Keratinocyte (primary cell): ENCODE measurements around the gene ZNF440. TPM values are rescaled to one million over a fixed set of nuclear protein-coding genes. Genes with fewer than 3 reads are reported as not detected.

Source experiments
- DNase-seq: peaks from one replicate; pipeline ENCODE4 v3.0.0-alpha.2; 2011; ENCODE audit warnings: low read depth, missing footprints, low spot score
- FAIRE-seq: peaks from 2 replicates; lab custom pipeline; 2011; peaks lifted over from hg19 to GRCh38; lab: Jason Lieb, UNC
- H2AFZ ChIP-seq: 2 replicates; pipeline ENCODE4 v1.6.0; 2012; ENCODE audit warnings: low read length, control low read depth, inconsistent platforms; ENCODE audit not compliant: control insufficient read depth
- H3K27ac ChIP-seq: 2 replicates; pipeline ENCODE4 v1.5.1; 2011; ENCODE audit warnings: low read length; ENCODE audit not compliant: control insufficient read depth, insufficient read depth
- H3K27me3 ChIP-seq: 3 replicates; pipeline ENCODE4 v1.6.0; 2011; ENCODE audit warnings: low read length; ENCODE audit not compliant: control insufficient read depth, insufficient read depth; ENCODE audit errors: extremely low read depth
- H3K36me3 ChIP-seq, 2 experiments: 2 replicates in 1 of 2; 3 replicates in 1 of 2; pipeline ENCODE4 v1.5.1; 2011; ENCODE audit warnings: low read length in 2 of 2, mild to moderate bottlenecking in 1 of 2; ENCODE audit not compliant: control insufficient read depth in 2 of 2, insufficient read depth in 2 of 2; ENCODE audit errors: extremely low read depth in 1 of 2
- H3K4me1 ChIP-seq: 3 replicates; pipeline ENCODE4 v1.5.1; 2011; ENCODE audit warnings: low read length; ENCODE audit not compliant: control insufficient read depth, insufficient read depth; ENCODE audit errors: extremely low read depth
- H3K4me2 ChIP-seq: 3 replicates; pipeline ENCODE4 v1.6.0; 2011; ENCODE audit warnings: low read depth, low read length; ENCODE audit not compliant: control insufficient read depth, insufficient read depth; ENCODE audit errors: extremely low read depth
- H3K4me3 ChIP-seq, 3 experiments: fragments of 200-600 bp in 1 of 3; sonication (generic) in 1 of 3; 2 replicates in 2 of 3; 3 replicates in 1 of 3; pipeline ENCODE4 v1.5.1; 2011 to 2016; ENCODE audit warnings: low read length in 3 of 3, mild to moderate bottlenecking in 3 of 3, control low read depth in 2 of 3, inconsistent platforms in 1 of 3, low read depth in 1 of 3, mixed read lengths in 1 of 3, mixed run types in 1 of 3, moderate library complexity in 1 of 3; ENCODE audit not compliant: control insufficient read depth in 2 of 3, insufficient read depth in 2 of 3; ENCODE audit errors: extremely low read depth in 1 of 3
- H3K79me2 ChIP-seq: 2 replicates; pipeline ENCODE4 v1.6.0; 2012; ENCODE audit warnings: low read length; ENCODE audit not compliant: control insufficient read depth, insufficient read depth
- H3K9ac ChIP-seq: 3 replicates; pipeline ENCODE4 v1.6.0; 2011; ENCODE audit warnings: low read length; ENCODE audit not compliant: control insufficient read depth, insufficient read depth; ENCODE audit errors: extremely low read depth
- H3K9me1 ChIP-seq: 3 replicates; pipeline ENCODE4 v1.6.0; 2011; ENCODE audit warnings: low read length; ENCODE audit not compliant: control insufficient read depth, insufficient read depth; ENCODE audit errors: extremely low read depth
- H3K9me3 ChIP-seq: 2 replicates; pipeline ENCODE4 v1.5.1; 2012; ENCODE audit warnings: low read depth, low read length; ENCODE audit not compliant: control insufficient read depth
- H4K20me1 ChIP-seq: 3 replicates; pipeline ENCODE4 v1.6.0; 2011; ENCODE audit warnings: low read length; ENCODE audit not compliant: control insufficient read depth, insufficient read depth; ENCODE audit errors: extremely low read depth
- CTCF ChIP-seq, 3 experiments: IDR thresholded peaks in 1 of 3; conservative IDR thresholded peaks in 1 of 3; optimal IDR thresholded peaks in 1 of 3; 2 replicates in 2 of 3; 3 replicates in 1 of 3; pipeline versions ENCODE3 to v1.5.1; 2011; ENCODE audit warnings: low read length in 3 of 3, mild to moderate bottlenecking in 3 of 3, moderate library complexity in 2 of 3, control low read depth in 1 of 3, inconsistent platforms in 1 of 3; ENCODE audit not compliant: insufficient read depth in 2 of 3; ENCODE audit errors: extremely low read depth in 1 of 3
- EZH2 ChIP-seq: IDR thresholded peaks from one replicate; pipeline ENCODE4 v1.6.1; 2012; ENCODE audit warnings: inconsistent platforms, mild to moderate bottlenecking, low read length, moderate library complexity
- dilution Hi-C: fragments of 300-500 bp; cut with MboI; formaldehyde crosslinking; loops from one replicate; pipeline ENCODE4 v1.7.0; 2020; ENCODE audit warnings: low sequenced_read_pairs; ENCODE audit not compliant: extremely low pct_ligation_motif_present
- polyA plus RNA-seq, 5 experiments: library from polyadenylated mRNA; depleted of rRNA in 3 of 5; stranded (reverse) in 3 of 5; stranded (forward) in 1 of 5; unstranded in 1 of 5; fragments of >200 nt; gene quantifications; 1 replicate in 1 of 5; 2 replicates in 3 of 5; 3 replicates in 1 of 5; pipeline versions ENCODE4 v1.2.1 to v1.2.3, GENCODE V29; 2011 to 2012; ENCODE audit warnings: missing spikeins in 2 of 5, low read depth in 1 of 5, low replicate concordance in 1 of 5

ZNF440 gene
- polyA plus RNA-seq, 1 donor (not counting 4 experiments of a cell fraction or from before 2014, with no cell fraction given) = 10.7 TPM

- Histone ChIP-seq H4K20me1 (no peaks in the 10 kb centered on the region), H3K27ac (no peak overlapping the region), H3K9ac (no peak overlapping the region), H3K4me2 (no peak overlapping the region), H3K4me3 (no peak overlapping the region), H2AFZ (no peak overlapping the region), H3K27me3 (no peaks in the 10 kb centered on the region), H3K36me3 (peaks cover 9 to 10% of the 10 kb centered on the region in 2 experiments), H3K4me1 (no peaks in the 10 kb centered on the region), H3K9me3 (peaks cover 20% of the 10 kb centered on the region), H3K79me2 (no peaks in the 10 kb centered on the region), H3K9me1 (no peaks in the 10 kb centered on the region)
- FAIRE-seq (no peak), DNase-seq (no peak)
- dilution Hi-C loops = no loop called here
- TF ChIP-seq CTCF (optimal IDR thresholded peaks at IDR 0.05 in 1 of 3, IDR thresholded peaks at IDR 0.05 in 1 of 3, conservative IDR thresholded peaks at IDR 0.05 in 1 of 3; ENCODE audit: extremely low read depth in 1 of 3, insufficient read depth in 2 of 3, low read length in 3 of 3) = no peak
These were observed 29.7 kb upstream of the ZNF440 start for GRCh38 chr19:11784356-11784755.

GRCh38 chr19:11787536-11787935 lies 26.5 kb upstream of the ZNF440 start:
- no peak overlapping the region for H3K4me2 ChIP-seq
- H2AFZ ChIP-seq = no peak overlapping the region
- no peaks in the 10 kb centered on the region for H3K9me1 ChIP-seq
- no peak for TF ChIP-seq EZH2
- TF ChIP-seq CTCF (optimal IDR thresholded peaks at IDR 0.05 in 1 of 3, IDR thresholded peaks at IDR 0.05 in 1 of 3, conservative IDR thresholded peaks at IDR 0.05 in 1 of 3; ENCODE audit: extremely low read depth in 1 of 3, insufficient read depth in 2 of 3, low read length in 3 of 3) = no peak
- H3K79me2 ChIP-seq = no peaks in the 10 kb centered on the region
- no peak for DNase-seq
- no peaks in the 10 kb centered on the region for H3K36me3 ChIP-seq
- no peaks in the 10 kb centered on the region for H3K4me1 ChIP-seq
- H3K9me3 ChIP-seq = peaks cover 6% of the 10 kb centered on the region
- no peak overlapping the region for H3K27ac ChIP-seq
- H3K27me3 ChIP-seq = no peaks in the 10 kb centered on the region
- dilution Hi-C loops = no loop called here
- no peaks in the 10 kb centered on the region for H4K20me1 ChIP-seq
- no peak for FAIRE-seq
- H3K9ac ChIP-seq = no peak overlapping the region
- no peak overlapping the region for H3K4me3 ChIP-seq
